HG03095 (cell line): Measurements from ENCODE around the gene SARS1.
"Not testable (repeated sequence)": the region's sequence is repeated elsewhere in the genome, so short reads cannot be mapped to it uniquely, and the experiment has no call there.

Experiments used
- ATAC-seq: cut with Tn5 transposase; IDR thresholded peaks from one replicate; pipeline ENCODE4 v1.9.1; 2021; ENCODE audit warnings: moderate library complexity; ENCODE audit not compliant: unreplicated experiment

The SARS1 gene, protein sequence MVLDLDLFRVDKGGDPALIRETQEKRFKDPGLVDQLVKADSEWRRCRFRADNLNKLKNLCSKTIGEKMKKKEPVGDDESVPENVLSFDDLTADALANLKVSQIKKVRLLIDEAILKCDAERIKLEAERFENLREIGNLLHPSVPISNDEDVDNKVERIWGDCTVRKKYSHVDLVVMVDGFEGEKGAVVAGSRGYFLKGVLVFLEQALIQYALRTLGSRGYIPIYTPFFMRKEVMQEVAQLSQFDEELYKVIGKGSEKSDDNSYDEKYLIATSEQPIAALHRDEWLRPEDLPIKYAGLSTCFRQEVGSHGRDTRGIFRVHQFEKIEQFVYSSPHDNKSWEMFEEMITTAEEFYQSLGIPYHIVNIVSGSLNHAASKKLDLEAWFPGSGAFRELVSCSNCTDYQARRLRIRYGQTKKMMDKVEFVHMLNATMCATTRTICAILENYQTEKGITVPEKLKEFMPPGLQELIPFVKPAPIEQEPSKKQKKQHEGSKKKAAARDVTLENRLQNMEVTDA

DNA sequence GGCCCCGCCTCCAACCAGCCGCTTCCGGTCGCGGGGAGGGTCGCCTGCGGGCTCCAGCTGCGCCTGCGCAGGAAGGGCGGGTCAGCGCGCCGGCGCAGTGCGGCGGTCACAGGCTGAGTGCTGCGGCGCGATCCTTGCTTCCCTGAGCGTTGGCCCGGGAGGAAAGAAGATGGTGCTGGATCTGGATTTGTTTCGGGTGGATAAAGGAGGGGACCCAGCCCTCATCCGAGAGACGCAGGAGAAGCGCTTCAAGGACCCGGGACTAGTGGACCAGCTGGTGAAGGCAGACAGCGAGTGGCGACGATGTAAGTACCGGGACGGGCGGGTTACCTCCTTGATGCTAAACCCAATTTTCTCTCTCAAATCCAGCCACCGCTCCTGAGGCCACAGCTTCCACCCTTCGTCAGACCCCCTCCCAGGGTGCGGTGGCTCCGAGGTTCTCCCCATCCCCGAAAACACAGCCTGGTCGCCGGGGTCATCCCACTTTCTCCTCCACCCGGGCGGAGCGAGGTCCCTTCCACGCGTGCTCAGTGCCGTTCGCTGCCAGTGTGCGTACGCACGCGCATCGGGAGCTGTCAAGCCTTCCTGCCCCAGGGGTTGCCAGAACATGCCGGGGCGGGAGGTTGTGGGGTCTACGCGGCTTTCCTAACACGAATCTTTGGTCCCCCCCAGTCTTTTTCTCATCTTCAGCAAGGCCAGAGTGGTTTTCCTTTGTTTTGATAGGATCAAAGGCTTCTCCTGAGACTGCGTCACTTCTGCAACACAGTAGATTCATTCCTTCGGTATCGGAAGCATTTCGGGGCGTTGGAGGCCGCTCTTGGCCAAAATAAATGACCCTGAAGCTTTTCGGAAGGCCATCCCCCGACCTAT lies at the start of gene SARS1:
Gene SARS1 (plus strand): TSS at position 95 of the 870 bp plus-strand sequence. CDS start 75 bp downstream, at position 170.
- ATAC-seq, result peak; percentile 70

- no peak for ATAC-seq
Measured at GRCh38 chr1:109164538-109164937, 49.2 kb upstream of the SARS1 start.

DNA sequence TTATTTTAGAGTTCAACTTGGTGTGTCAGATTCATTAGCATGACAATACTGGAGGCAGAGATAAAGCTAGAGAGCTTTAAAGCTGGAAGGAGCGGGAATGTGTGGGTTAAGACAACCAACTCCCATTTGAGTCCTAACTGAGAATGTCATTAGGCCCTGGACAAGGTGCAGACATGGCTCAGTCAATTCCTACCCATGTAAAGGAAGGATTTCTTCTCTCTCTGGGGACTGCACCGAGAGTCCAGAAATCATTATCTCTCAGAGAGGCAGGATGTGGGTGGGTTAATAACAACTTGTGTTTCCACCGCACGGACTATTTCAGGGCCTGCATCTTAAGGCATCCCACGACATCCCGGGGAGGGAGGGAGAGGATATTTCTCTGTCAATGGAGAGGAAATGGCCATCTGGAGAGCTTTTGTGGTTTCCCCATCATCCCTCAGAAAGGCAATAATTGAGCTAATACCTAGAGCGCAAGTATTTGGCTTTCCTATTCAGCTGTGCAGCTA lies 46.7 kb upstream of the SARS1 start:
- ATAC-seq, result peak; percentile 67

- ATAC-seq, result no peak
Measured at GRCh38 chr1:109170035-109170764, 43.5 kb upstream of the SARS1 start.

- ATAC-seq, result no peak
Measured at GRCh38 chr1:109171646-109172045, 42.1 kb upstream of the SARS1 start.

DNA sequence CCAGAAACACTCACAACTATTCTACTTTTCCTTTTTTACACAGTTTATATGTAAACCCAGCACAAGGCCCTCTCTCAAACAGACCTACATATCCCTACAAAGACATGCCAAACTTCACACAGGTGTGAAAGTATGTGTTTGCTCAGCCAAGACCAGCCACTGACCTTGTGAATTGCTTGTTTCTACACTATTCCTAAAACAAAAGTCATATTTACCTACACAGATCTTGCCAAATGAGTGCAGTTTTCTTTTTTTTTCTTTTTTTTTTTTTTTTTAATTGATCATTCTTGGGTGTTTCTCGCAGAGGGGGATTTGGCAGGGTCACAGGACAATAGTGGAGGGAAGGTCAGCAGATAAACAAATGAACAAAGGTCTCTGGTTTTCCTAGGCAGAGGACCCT lies 37.4 kb upstream of the SARS1 start:
- not testable (repeated sequence) for ATAC-seq

DNA sequence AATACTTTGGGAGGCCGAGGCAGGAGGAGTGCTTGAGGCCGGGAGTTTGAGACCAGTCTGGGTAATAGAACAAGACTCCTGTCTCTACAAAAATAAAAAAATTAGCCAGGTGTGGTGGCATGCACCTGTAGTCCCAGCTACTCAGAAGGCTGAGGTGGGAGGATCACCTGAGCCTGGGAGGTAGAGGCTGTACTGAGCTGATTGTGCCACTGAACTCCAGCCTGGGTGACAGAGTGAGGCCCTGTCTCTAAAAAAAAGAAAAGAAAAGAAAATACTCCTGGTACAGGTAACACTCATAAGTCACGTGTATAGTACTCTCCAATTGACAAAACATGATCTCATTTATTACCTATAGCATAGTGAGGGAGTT lies 33.0 kb upstream of the SARS1 start:
- ATAC-seq, result not testable (repeated sequence)

DNA sequence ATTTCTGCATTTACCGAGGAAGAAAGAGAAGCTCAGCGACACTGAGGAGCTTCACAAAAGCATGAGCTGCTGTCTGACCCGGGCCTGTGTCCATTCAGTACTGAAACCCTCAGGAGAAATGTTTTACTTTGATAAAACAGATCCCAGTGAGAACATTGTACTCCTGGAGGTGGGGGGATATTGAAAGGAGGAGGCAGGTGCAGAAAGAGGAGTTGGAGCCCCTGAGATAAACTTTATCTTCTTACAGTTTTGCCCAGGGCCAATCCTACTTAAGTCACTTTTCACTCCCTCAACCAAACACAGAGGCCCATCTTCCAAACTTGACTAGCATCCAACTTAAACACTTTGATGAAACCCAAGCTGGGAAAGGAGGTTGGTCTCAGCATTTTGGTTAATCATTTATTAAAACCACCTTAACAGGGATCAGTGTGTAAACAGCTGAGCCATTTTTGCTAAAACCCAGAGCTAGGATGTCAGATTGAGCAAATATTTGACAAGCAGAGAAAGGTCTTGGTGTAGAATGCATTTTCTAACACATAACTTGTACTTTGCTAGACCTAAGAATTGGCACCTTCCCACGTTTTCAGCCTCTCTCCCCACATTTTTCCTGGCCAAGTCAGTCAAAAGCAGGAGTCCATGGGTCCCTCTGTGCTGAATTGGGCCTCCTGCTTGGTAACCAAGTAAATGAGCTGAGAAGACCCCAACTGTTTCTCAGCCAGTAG lies 32.5 kb upstream of the SARS1 start:
- no peak for ATAC-seq

GRCh38 chr1:109181807-109182163 lies 31.9 kb upstream of the SARS1 start:
- no peak for ATAC-seq

GRCh38 chr1:109183058-109183738 lies 30.5 kb upstream of the SARS1 start:
- ATAC-seq, result no peak

GRCh38 chr1:109184687-109185086 lies 29.0 kb upstream of the SARS1 start:
- no peak for ATAC-seq

GRCh38 chr1:109185357-109185756 lies 28.4 kb upstream of the SARS1 start:
- no peak for ATAC-seq

DNA sequence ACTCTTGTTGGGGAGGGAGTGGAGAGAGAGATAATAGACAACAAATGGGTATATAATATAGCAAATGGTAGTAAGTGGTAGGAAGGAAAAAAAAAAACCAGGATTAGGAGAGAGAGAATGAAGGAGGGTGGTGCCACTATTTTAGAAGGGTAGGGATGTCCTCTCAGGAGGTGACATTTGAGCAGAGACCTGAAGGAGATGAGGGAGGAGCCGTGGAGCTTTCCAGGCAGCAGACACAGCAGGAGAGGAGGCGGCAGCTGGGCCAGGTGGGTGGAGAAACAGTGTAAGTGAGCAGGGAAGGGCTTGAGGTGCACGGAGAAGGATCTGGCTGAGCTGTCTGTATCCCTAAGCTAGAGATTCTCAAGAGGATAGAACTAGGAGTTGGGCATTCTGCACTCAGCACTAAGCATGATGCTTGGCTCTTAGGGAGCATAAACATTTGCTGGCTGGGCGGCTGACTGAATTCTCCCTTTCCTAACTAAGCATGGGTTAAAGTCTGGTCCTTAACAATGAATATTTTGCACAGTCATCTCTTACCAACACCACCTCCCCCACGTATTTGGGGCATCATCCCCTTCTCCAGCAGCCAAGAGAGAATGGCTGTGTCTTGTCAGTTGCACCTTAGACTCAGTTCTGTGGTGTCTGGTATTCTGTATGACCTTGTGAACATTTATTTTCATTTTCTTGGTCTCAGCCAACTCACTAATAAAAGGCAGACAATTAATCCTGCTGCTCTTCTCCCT lies 27.6 kb upstream of the SARS1 start:
- no peak for ATAC-seq

DNA sequence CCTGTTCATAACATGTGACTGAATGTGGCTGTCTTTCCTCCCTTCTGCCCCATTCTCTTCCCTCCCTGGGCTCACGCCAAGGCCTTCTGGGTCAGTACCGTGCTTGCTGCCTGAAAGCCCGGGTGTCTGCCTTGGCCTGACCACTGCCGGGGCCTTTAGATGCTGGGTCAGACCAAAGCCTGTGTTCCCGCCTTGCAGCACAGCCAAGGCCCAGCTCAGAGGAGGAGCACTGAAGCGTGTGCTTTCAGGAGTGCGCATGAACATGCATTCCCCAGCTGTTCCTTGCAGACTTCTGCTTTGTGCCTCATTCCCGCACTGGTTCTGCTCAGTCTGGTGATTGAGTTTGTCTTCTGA lies 27.0 kb upstream of the SARS1 start:
- no peak for ATAC-seq

DNA sequence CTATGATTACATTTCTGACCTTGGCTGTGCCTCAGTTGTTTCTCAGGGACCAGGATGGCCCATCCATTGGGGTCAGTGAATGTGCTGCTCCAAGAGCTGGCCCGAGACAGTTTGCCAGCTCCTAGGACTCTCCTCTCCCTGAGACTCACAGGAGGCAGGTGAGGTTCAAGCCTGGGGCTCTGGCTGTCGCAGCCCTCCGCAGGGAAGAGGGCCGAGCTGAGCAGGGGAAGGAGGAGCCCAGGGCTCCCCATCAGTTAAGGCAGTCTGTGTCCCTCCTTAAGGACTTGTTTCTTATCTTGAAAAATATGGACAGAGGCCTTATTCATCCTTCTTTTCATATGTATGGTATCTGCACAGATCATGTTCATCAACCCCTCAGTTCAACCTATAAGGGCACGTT lies 26.6 kb upstream of the SARS1 start:
- no peak for ATAC-seq

DNA sequence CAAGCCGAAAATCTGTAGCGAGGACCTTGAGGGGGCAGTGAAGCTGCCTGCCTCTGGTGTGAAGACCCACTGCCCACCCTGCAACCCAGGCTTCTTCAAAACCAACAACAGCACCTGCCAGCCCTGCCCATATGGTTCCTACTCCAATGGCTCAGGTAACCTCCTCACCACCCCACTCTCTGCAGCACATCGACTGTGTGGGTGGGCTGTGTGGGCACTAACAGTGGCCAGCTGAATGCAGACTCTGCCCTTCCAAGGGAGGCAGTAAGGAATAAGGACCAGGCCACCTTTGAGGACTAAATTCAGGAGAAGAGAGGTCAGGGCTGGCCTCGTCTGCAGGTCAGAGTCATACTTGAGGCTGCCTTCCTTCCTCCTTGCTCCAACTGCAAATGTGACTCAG lies 25.5 kb upstream of the SARS1 start:
- no peak for ATAC-seq

GRCh38 chr1:109188781-109189180 lies 24.9 kb upstream of the SARS1 start:
- no peak for ATAC-seq

DNA sequence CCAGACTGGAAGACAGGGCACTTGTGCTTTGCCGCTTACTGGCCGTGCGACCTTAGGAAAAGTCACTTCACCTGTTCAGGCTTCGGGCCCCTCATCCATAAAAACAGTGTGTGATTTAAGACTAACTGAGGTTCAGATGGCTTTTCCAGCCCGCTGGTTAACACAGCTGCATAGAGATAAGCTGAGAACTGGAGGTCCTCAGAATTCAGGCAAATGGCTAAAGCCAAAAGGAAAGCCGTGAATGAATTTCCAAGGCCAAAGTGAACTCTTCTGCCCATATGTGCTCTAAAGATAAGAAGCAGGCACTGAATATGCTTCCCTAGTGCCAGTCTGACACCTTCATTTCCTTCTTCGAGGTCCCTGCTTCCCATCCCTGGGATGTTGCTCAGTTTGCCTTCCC lies 23.5 kb upstream of the SARS1 start:
- ATAC-seq, result no peak

GRCh38 chr1:109191377-109191776 lies 22.3 kb upstream of the SARS1 start:
- ATAC-seq, result no peak
